Sigmoid colon (tissue), 7 donors: ENCODE measurements around the gene RPP38. TPM values are rescaled to one million over a fixed set of nuclear protein-coding genes. Genes with fewer than 3 reads are reported as not detected.

Source experiments
- DNase-seq: peaks from one replicate; pipeline ENCODE4 v3.0.0-alpha.2; 2019
- H3K27ac ChIP-seq, 4 donors: fragments of 200-600 bp; sonication (generic); one replicate each; pipeline ENCODE4 v1.5.1; 2016 to 2019; ENCODE audit warnings: mild to moderate bottlenecking in 1 of 4
- H3K27me3 ChIP-seq, 3 donors: fragments of 200-600 bp; sonication (generic); one replicate each; pipeline ENCODE4 v1.5.1; 2019; ENCODE audit warnings: mild to moderate bottlenecking in 1 of 3
- H3K36me3 ChIP-seq, 4 donors: fragments of 200-600 bp; sonication (generic); one replicate each; pipeline ENCODE4 v1.5.1; 2016 to 2019
- H3K4me1 ChIP-seq, 4 donors: fragments of 200-600 bp; sonication (generic); one replicate each; pipeline ENCODE4 v1.5.1; 2017 to 2019
- H3K4me3 ChIP-seq, 4 donors: fragments of 200-600 bp; sonication (generic); one replicate each; pipeline ENCODE4 v1.5.1; 2017 to 2019; ENCODE audit warnings: mild to moderate bottlenecking in 2 of 4, moderate library complexity in 1 of 4
- H3K9me3 ChIP-seq, 4 donors: fragments of 200-600 bp in 3 of 4; sonication (generic) in 3 of 4; one replicate each; pipeline versions ENCODE4 v1.5.1 to v1.6.1; 2013 to 2019
- CTCF ChIP-seq, 4 experiments: fragments of 450-650 bp in 3 of 4; fragments of 200-600 bp in 1 of 4; IDR thresholded peaks; one replicate each; pipeline ENCODE4 v1.5.1; 2016 to 2019; ENCODE audit warnings: antibody characterized with exemption in 4 of 4, mild to moderate bottlenecking in 3 of 4, moderate library complexity in 2 of 4
- EP300 ChIP-seq, 4 donors: sonication (generic); formaldehyde crosslinking; IDR thresholded peaks; one replicate each; pipeline ENCODE4 v1.6.1; 2017; ENCODE audit warnings: antibody characterized with exemption in 4 of 4
- POLR2A ChIP-seq, 2 donors: fragments of 450-650 bp; IDR thresholded peaks; one replicate each; pipeline ENCODE4 v1.6.1; 2016; ENCODE audit warnings: antibody characterized with exemption in 2 of 2, mild to moderate bottlenecking in 2 of 2, moderate library complexity in 2 of 2
- POLR2AphosphoS5 ChIP-seq, 4 donors: sonication (generic); formaldehyde crosslinking; IDR thresholded peaks; one replicate each; pipeline ENCODE4 v1.6.1; 2017; ENCODE audit warnings: antibody characterized with exemption in 4 of 4
- WGBS, 2 donors: extraction: QIAGEN DNeasy Blood & Tissue Kit; methylation state at CpG; one replicate each; pipeline ENCODE4 v1.1.7; 2013; 5-methylcytosine and 5-hydroxymethylcytosine counted together
- intact Hi-C: fragments of 100-400 bp; cut with DNase I; formaldehyde crosslinking; loops from one replicate; pipeline ENCODE4 v1.15.1; 2023
- polyA plus RNA-seq, 3 donors: library from polyadenylated mRNA; stranded (reverse); fragments of 200-250 nt; gene quantifications; one replicate each; pipeline ENCODE4 v1.2.3, GENCODE V29; 2013
- total RNA-seq, 4 donors: library from RNA; depleted of rRNA; stranded (reverse); fragments of >200 nt; gene quantifications; one replicate each; pipeline ENCODE4 v1.1.0, GENCODE V29; 2016
- donor health status: healthy with polysubstance abuse.
- donor health status: Bipolar disorder and iron deficiency.
- donor health status: healthy.

Gene RPP38
- total and polyA plus RNA-seq, 7 donors = 8.7 to 29.5 (median 18.7) TPM

- Histone ChIP-seq H3K4me1 (peaks cover 0 to 32% (median 28%) of the 10 kb centered on the region in 4 donors), H3K4me3 (peak overlapping the region; percentile 64 to 84 (median 76)), H3K27ac (peak overlapping the region; percentile 87 to 95 (median 91)), H3K36me3 (peaks cover 0 to 2% (median 0%) of the 10 kb centered on the region in 4 donors), H3K9me3 (no peaks in the 10 kb centered on the region), H3K27me3 (no peaks in the 10 kb centered on the region)
- no peak for DNase-seq
- intact Hi-C loops = loop anchor here (2.0 to 10.0 kb wide), 4 partner anchors 72 to 1718 kb away; partner anchors contain the start of genes MEIG1, NMT2, RSU1 and SUV39H2
- TF ChIP-seq EP300 (IDR thresholded peaks at IDR 0.05) (no peak), POLR2AphosphoS5 (IDR thresholded peaks at IDR 0.05) (no peak), POLR2A (IDR thresholded peaks at IDR 0.05) (no peak), CTCF (IDR thresholded peaks at IDR 0.05) (no peak)
- 0% methylated on average over 11 of the region's 11 CpGs for WGBS, 2 donors
Observed at GRCh38 chr10:15096661-15097010, 519 bp upstream of the RPP38 start.

- intact Hi-C loops = loop anchor here (5.0 to 10.0 kb wide), 2 partner anchors 223 to 1715 kb away; partner anchors contain the start of genes RSU1 and SUV39H2
- Histone ChIP-seq H3K36me3 (peaks cover 0 to 35% (median 18%) of the 10 kb centered on the region in 4 donors), H3K4me3 (no peak overlapping the region), H3K9me3 (no peaks in the 10 kb centered on the region), H3K27ac (no peak overlapping the region), H3K27me3 (no peaks in the 10 kb centered on the region), H3K4me1 (peaks cover 0 to 32% (median 28%) of the 10 kb centered on the region in 4 donors)
- 19 to 75% methylated on average over 4 of the region's 4 CpGs for WGBS, 2 donors
- DNase-seq = no peak
- no peak for TF ChIP-seq POLR2AphosphoS5 (IDR thresholded peaks at IDR 0.05)
- no peak for TF ChIP-seq EP300 (IDR thresholded peaks at IDR 0.05)
- no peak for TF ChIP-seq POLR2A (IDR thresholded peaks at IDR 0.05)
- no peak for TF ChIP-seq CTCF (IDR thresholded peaks at IDR 0.05)
Observed at GRCh38 chr10:15099886-15100285, 2.7 kb downstream of the RPP38 start.

- H3K4me3 ChIP-seq = no peak overlapping the region
- WGBS, 2 donors = 89 to 92% methylated on average over 9 of the region's 9 CpGs
- H3K27ac ChIP-seq = no peak overlapping the region
- H3K36me3 ChIP-seq = peaks cover 0 to 62% (median 22%) of the 10 kb centered on the region in 4 donors
- DNase-seq = no peak
- TF ChIP-seq CTCF (IDR thresholded peaks at IDR 0.05) (no peak), POLR2AphosphoS5 (IDR thresholded peaks at IDR 0.05) (no peak), EP300 (IDR thresholded peaks at IDR 0.05) (no peak), POLR2A (IDR thresholded peaks at IDR 0.05) (no peak)
- intact Hi-C loops = no loop called here
- H3K27me3 ChIP-seq = no peaks in the 10 kb centered on the region
- H3K9me3 ChIP-seq = no peaks in the 10 kb centered on the region
- peaks cover 0 to 17% (median 14%) of the 10 kb centered on the region in 4 donors for H3K4me1 ChIP-seq
Observed at GRCh38 chr10:15103513-15103912, 6.4 kb downstream of the RPP38 start.

GRCh38 chr10:15106352-15107013 lies 9.3 kb downstream of the RPP38 start:
- TF ChIP-seq POLR2A (IDR thresholded peaks at IDR 0.05) (no peak), CTCF (IDR thresholded peaks at IDR 0.05) (peak; percentile 68 to 81 (median 75))
- 42 to 55% methylated on average over 8 of the region's 8 CpGs for WGBS, 2 donors
- intact Hi-C loops = loop anchor here (5.0 kb wide), 1 partner anchor 604 kb away; no protein-coding TSS in a partner anchor
- no peak overlapping the region for H3K27ac ChIP-seq
- no peaks in the 10 kb centered on the region for H3K4me1 ChIP-seq
- H3K27me3 ChIP-seq = no peaks in the 10 kb centered on the region
- no peaks in the 10 kb centered on the region for H3K9me3 ChIP-seq
- peaks cover 5 to 86% (median 30%) of the 10 kb centered on the region in 4 donors for H3K36me3 ChIP-seq
- no peak overlapping the region for H3K4me3 ChIP-seq
- no peak for DNase-seq
